Mucosa of descending colon (tissue), 3 donors: ENCODE data around the gene ATP8A2. TPM values are rescaled to one million over a fixed set of nuclear protein-coding genes. Genes with fewer than 3 reads are reported as not detected.

ENCODE experiments used
- ATAC-seq: fragments of 200-7000 bp; cut with Tn5 transposase; one replicate; pipeline ENCODE4 v1.9.1; 2020; ENCODE audit warnings: mild to moderate bottlenecking, moderate library complexity
- DNase-seq, 3 donors: peaks; one replicate each; pipeline ENCODE4 v3.0.0-alpha.2; 2020
- H3K36me3 ChIP-seq: fragments of 200-600 bp; one replicate; pipeline ENCODE4 v1.8.0; 2021; ENCODE audit warnings: low read depth, mild to moderate bottlenecking
- H3K4me1 ChIP-seq: fragments of 200-600 bp; one replicate; pipeline ENCODE4 v1.8.0; 2021; ENCODE audit warnings: low read depth, mild to moderate bottlenecking
- H3K4me3 ChIP-seq: fragments of 200-600 bp; one replicate; pipeline ENCODE4 v1.8.0; 2021; ENCODE audit warnings: mild to moderate bottlenecking
- H3K9me3 ChIP-seq: fragments of 200-600 bp; one replicate; pipeline ENCODE4 v1.8.0; 2021; ENCODE audit warnings: mild to moderate bottlenecking
- intact Hi-C, 2 donors: fragments of 100-400 bp; cut with DNase I in 1 of 2; cut with micrococcal nuclease in 1 of 2; formaldehyde crosslinking; loops; one replicate each; pipeline versions ENCODE4 v1.11.0 to v1.11.1; 2022; cut with DNase I, micrococcal nuclease
- total RNA-seq, 3 donors: library from RNA; stranded (reverse); fragmentation: NEBNext Ultra II Directional in 2 of 3; extraction: Animal tissue kit (Norgen Biotek cat#: 25700) in 2 of 3; gene quantifications; one replicate each; pipeline versions ENCODE4 v1.2.1 to v1.2.4, GENCODE V29; 2021 to 2023
- TF ChIP-seq, protein P1 (sequence below): fragments of 200-600 bp; IDR thresholded peaks from one replicate; pipeline ENCODE4 v1.8.0; 2022; ENCODE audit warnings: antibody characterized with exemption, mild to moderate bottlenecking
- donor health status: DM: no; HTN: no; CAD: no; lungs with moderate emphysema.
- donor health status: DM: no; HTN: no; CAD: no.
- donor health status: DM: no; HTN: yes; CAD: no.

Gene ATP8A2
- total RNA-seq, 3 donors from 2014 or later, result 0.22 to 3.6 (median 0.41) TPM

DNA sequence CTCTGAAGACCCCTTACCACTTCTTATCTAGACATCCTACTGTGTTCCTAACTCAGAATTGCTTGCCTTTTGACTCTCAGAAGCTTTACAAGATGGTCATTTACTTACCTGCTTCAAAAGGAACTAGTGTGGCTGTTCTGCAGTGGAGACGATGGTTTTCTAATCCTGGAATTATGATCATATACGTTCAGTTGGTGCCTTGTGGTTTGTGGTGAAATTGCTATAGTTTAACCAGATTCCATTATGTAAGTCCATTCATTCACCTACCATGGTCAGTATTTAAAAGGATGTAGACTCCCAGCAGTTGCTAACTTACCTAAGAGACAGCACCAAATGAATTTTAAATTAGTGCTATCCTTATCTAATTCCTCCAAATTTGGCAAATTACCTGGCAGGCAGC is 469.2 kb downstream of the ATP8A2 start:
- TF ChIP-seq, protein P1, sequence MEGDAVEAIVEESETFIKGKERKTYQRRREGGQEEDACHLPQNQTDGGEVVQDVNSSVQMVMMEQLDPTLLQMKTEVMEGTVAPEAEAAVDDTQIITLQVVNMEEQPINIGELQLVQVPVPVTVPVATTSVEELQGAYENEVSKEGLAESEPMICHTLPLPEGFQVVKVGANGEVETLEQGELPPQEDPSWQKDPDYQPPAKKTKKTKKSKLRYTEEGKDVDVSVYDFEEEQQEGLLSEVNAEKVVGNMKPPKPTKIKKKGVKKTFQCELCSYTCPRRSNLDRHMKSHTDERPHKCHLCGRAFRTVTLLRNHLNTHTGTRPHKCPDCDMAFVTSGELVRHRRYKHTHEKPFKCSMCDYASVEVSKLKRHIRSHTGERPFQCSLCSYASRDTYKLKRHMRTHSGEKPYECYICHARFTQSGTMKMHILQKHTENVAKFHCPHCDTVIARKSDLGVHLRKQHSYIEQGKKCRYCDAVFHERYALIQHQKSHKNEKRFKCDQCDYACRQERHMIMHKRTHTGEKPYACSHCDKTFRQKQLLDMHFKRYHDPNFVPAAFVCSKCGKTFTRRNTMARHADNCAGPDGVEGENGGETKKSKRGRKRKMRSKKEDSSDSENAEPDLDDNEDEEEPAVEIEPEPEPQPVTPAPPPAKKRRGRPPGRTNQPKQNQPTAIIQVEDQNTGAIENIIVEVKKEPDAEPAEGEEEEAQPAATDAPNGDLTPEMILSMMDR, result no peak
- ATAC-seq (no peak), DNase-seq (no peak)
- intact Hi-C loops, result no loop called here
- no peaks in the 10 kb centered on the region for H3K36me3 ChIP-seq
- no peaks in the 10 kb centered on the region for H3K9me3 ChIP-seq
- H3K4me1 ChIP-seq, result no peaks in the 10 kb centered on the region
- no peak overlapping the region for H3K4me3 ChIP-seq

DNA sequence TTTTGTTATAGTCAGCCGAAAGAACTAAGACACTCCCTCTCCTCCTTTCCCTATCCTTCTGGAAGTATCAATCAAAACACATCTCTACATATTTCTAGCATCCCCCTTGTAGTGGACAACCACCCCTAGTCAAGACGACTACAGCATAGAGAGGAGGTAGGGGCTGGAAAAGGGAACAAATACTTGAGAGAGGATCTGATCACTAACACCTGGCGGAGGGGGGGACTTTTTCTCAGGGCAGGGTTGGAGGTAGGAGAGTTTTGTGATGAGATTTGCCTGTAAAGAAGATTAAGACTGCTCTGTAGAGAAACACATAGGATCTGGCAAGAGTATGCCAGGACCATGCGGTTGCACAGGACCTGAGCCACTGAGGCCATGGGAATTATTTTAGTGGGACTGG is 471.9 kb downstream of the ATP8A2 start:
- intact Hi-C loops, result no loop called here
- ATAC-seq (no peak), DNase-seq (no peak)
- TF ChIP-seq, protein P1, result no peak
- no peaks in the 10 kb centered on the region for H3K9me3 ChIP-seq
- no peaks in the 10 kb centered on the region for H3K36me3 ChIP-seq
- no peaks in the 10 kb centered on the region for H3K4me1 ChIP-seq
- H3K4me3 ChIP-seq, result no peak overlapping the region

DNA sequence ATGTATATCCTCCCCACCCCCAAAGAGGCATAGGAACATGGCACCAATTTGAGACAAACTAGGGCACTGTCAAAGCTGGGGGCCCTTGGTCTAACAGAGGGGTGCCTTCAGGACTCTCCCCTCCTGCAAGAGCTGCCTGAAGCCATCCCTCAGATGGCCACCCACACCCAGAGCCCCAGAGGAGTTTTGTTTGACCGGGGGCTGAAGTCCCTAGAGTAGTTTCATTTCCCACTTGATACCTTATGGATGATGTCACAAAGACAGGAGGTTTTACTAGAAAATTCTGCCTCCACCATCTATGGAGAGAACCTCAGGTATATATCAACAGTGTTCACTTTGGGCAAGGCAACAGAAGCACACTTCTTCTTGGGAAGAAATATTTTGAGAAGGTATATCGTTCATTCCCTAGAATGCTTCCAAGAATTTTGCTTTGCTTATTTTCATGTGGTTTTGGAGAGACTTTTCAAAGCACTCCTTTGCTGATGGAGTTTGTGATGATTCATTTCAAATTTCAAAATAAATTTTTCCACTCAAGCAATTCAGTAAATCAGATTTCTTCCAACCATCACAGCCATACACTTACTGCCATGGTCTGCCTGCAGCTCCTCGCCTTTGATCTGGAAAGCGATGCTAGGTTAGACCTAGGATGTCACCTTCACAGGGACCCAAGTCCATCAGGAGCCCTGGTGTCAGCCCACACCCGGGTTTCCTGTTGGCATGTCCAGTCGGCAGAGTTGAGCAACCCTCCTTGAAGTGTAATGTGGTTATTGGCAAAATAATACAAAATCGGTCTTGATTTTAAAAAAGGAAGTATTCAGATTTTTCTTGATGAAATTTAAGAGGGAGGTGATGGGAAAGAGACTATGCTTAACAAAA is 473.0 kb downstream of the ATP8A2 start:
- Histone ChIP-seq H3K4me3 (no peak overlapping the region), H3K4me1 (no peaks in the 10 kb centered on the region), H3K9me3 (no peaks in the 10 kb centered on the region), H3K36me3 (no peaks in the 10 kb centered on the region)
- TF ChIP-seq, protein P1, result no peak
- intact Hi-C loops, result no loop called here
- no peak for ATAC-seq
- DNase-seq, result no peak

DNA sequence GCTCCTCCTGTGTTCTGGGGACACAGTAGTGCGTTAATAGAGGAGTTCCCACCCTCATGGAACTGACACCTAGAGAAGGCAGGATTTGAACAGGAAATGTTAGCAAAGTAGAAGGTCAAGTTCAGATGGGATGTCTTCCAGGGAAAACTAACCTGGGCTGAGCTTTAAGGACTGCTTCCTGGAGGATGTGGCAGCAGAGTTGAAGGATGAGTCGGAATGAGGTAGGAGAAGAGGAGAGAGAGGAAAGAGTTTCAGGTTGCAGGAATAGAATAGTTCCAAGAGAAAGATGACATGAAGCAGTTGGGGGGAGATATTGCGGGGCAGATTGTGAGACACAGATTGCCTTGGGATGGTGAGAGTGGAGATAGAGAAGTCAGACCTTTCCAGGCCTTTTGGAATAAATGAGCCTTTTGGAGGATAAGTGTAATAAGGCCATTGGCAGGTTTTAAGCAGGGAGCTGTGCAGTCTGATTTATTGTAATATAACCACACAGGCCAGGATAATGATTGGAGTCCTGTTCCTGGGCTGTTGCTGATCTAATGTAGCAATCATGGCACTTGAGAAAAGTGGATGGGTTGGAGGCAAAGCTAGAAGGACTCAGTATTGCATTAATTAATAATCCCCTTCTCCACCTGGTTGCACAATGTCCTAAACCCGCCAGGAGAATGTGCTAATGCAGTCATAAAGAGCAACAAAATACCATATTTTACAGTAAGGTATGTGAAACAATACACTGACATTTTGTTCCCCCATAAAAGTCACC is 474.6 kb downstream of the ATP8A2 start:
- H3K9me3 ChIP-seq, result no peaks in the 10 kb centered on the region
- ATAC-seq, result no peak
- TF ChIP-seq, protein P1, result no peak
- H3K4me3 ChIP-seq, result no peak overlapping the region
- H3K4me1 ChIP-seq, result no peaks in the 10 kb centered on the region
- intact Hi-C loops, result no loop called here
- no peak for DNase-seq
- no peaks in the 10 kb centered on the region for H3K36me3 ChIP-seq

DNA sequence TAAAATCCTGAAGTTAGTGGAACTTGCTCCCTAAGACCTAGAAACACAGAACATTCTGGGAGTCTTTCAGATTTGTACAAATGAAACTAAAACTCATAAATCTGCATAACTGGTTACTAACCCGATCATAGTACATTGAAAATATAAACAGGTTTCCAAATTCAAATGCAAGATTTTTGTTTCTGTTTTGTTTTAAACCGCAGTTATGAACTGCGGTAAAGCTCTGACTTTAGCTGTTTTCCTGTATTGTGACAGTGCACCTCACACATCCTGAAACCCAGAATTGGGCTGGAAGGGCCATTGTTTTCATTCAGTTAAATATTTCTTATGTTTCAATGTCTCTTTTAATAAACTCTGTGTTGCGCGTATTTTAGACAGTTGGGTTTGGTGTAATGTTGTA is 475.4 kb downstream of the ATP8A2 start:
- no peaks in the 10 kb centered on the region for H3K4me1 ChIP-seq
- ATAC-seq (peak; percentile 52), DNase-seq (no peak)
- TF ChIP-seq, protein P1, result no peak
- H3K36me3 ChIP-seq, result no peaks in the 10 kb centered on the region
- intact Hi-C loops, result no loop called here
- H3K9me3 ChIP-seq, result no peaks in the 10 kb centered on the region
- no peak overlapping the region for H3K4me3 ChIP-seq
